C4-2B (cell line): ENCODE data around the gene KCNQ5.

Experiments used
- CTCF ChIP-seq: fragments of 450-650 bp; conservative IDR thresholded peaks from 2 replicates; pipeline ENCODE4 v1.5.1; 2017; ENCODE audit warnings: mild to moderate bottlenecking
- ZFX ChIP-seq: fragments of 450-650 bp; IDR thresholded peaks from 2 replicates; pipeline ENCODE4 v1.6.1; 2017

GRCh38 chr6:73182021-73182607, 560.2 kb downstream of the KCNQ5 start:
- TF ChIP-seq CTCF = no peak
- no peak for TF ChIP-seq ZFX
